NCI-H146 treated with DMSO at 0.1 percent for 48 hours (cell line): Measurements from ENCODE around the gene MTMR12.
"Not testable (repeated sequence)": the region's sequence is repeated elsewhere in the genome, so short reads cannot be mapped to it uniquely, and the experiment has no call there.

Experiments used
- DNase-seq: peaks from one replicate; lab custom pipeline; 2025; ENCODE audit not compliant: unreplicated experiment; lab: John Stamatoyannopoulos, UW

The MTMR12 gene

GRCh38 chr5:32298059-32298415, 14.7 kb downstream of the MTMR12 start:
- DNase-seq: no peak

- DNase-seq: no peak
Measured at GRCh38 chr5:32297181-32298058, 15.3 kb downstream of the MTMR12 start.

- not testable (repeated sequence) for DNase-seq
Measured at GRCh38 chr5:32295966-32296772, 16.6 kb downstream of the MTMR12 start.

- no peak for DNase-seq
Measured at GRCh38 chr5:32291591-32291990, 21.1 kb downstream of the MTMR12 start.

- no peak for DNase-seq
Measured at GRCh38 chr5:32290922-32291321, 21.8 kb downstream of the MTMR12 start.

GRCh38 chr5:32290501-32290900, 22.2 kb downstream of the MTMR12 start:
- DNase-seq: not testable (repeated sequence)

GRCh38 chr5:32289986-32290385, 22.8 kb downstream of the MTMR12 start:
- not testable (repeated sequence) for DNase-seq

GRCh38 chr5:32288135-32288534, 24.6 kb downstream of the MTMR12 start:
- not testable (repeated sequence) for DNase-seq

GRCh38 chr5:32287525-32287924, 25.2 kb downstream of the MTMR12 start:
- not testable (repeated sequence) for DNase-seq

- DNase-seq: no peak
Measured at GRCh38 chr5:32285510-32286138, 27.1 kb downstream of the MTMR12 start.

- DNase-seq: no peak
Measured at GRCh38 chr5:32283539-32284377, 29.0 kb downstream of the MTMR12 start.

- no peak for DNase-seq
Measured at GRCh38 chr5:32283061-32283460, 29.7 kb downstream of the MTMR12 start.

- no peak for DNase-seq
Measured at GRCh38 chr5:32282633-32283032, 30.1 kb downstream of the MTMR12 start.

- not testable (repeated sequence) for DNase-seq
Measured at GRCh38 chr5:32281378-32282133, 31.2 kb downstream of the MTMR12 start.

GRCh38 chr5:32280656-32281081, 32.1 kb downstream of the MTMR12 start:
- no peak for DNase-seq

GRCh38 chr5:32279786-32280185, 33.0 kb downstream of the MTMR12 start:
- DNase-seq: no peak

- DNase-seq: no peak
Measured at GRCh38 chr5:32279223-32279622, 33.5 kb downstream of the MTMR12 start.

GRCh38 chr5:32278406-32278805, 34.3 kb downstream of the MTMR12 start:
- DNase-seq: no peak

GRCh38 chr5:32277798-32278197, 34.9 kb downstream of the MTMR12 start:
- no peak for DNase-seq
